Ishikawa (cell line): ENCODE results near the gene THRAP3.

Experiments
- CEBPB ChIP-seq: IDR thresholded peaks from 2 replicates; pipeline ENCODE4 v1.6.1; 2012
- CREB1 ChIP-seq: IDR thresholded peaks from 2 replicates; pipeline ENCODE4 v1.6.1; 2012; ENCODE audit warnings: low read depth
- EGR1 ChIP-seq: IDR thresholded peaks from 2 replicates; pipeline ENCODE4 v1.6.1; 2012
- EP300 ChIP-seq: IDR thresholded peaks from 2 replicates; pipeline ENCODE4 v1.6.1; 2012; ENCODE audit warnings: borderline replicate concordance
- FOXM1 ChIP-seq: IDR thresholded peaks from 2 replicates; pipeline ENCODE4 v1.6.1; 2012; ENCODE audit warnings: low read depth, borderline replicate concordance
- NFIC ChIP-seq: IDR thresholded peaks from 2 replicates; pipeline ENCODE4 v1.6.1; 2012
- RAD21 ChIP-seq: IDR thresholded peaks from 2 replicates; pipeline ENCODE4 v1.6.1; 2012; ENCODE audit warnings: low read depth
- TAF1 ChIP-seq: IDR thresholded peaks from 2 replicates; pipeline ENCODE4 v1.6.1; 2012; ENCODE audit warnings: low read depth, mild to moderate bottlenecking
- TCF12 ChIP-seq: IDR thresholded peaks from 2 replicates; pipeline ENCODE4 v1.6.1; 2012; ENCODE audit warnings: low read depth
- TEAD4 ChIP-seq: IDR thresholded peaks from 2 replicates; pipeline ENCODE4 v1.6.1; 2012
- YY1 ChIP-seq: IDR thresholded peaks from 2 replicates; pipeline ENCODE4 v1.6.1; 2012; ENCODE audit warnings: low read depth
- ZBTB7A ChIP-seq: IDR thresholded peaks from 2 replicates; pipeline ENCODE4 v1.6.1; 2012; ENCODE audit warnings: low read depth
- TF ChIP-seq, protein P1 (sequence below): IDR thresholded peaks from 2 replicates; pipeline ENCODE4 v1.6.1; 2012
- TF ChIP-seq, protein P2 (sequence below): IDR thresholded peaks from 2 replicates; pipeline ENCODE4 v1.6.1; 2012
- TF ChIP-seq, protein P3 (sequence below): IDR thresholded peaks from 2 replicates; pipeline ENCODE4 v1.6.1; 2012; ENCODE audit warnings: low read depth, mild to moderate bottlenecking

THRAP3 gene

DNA sequence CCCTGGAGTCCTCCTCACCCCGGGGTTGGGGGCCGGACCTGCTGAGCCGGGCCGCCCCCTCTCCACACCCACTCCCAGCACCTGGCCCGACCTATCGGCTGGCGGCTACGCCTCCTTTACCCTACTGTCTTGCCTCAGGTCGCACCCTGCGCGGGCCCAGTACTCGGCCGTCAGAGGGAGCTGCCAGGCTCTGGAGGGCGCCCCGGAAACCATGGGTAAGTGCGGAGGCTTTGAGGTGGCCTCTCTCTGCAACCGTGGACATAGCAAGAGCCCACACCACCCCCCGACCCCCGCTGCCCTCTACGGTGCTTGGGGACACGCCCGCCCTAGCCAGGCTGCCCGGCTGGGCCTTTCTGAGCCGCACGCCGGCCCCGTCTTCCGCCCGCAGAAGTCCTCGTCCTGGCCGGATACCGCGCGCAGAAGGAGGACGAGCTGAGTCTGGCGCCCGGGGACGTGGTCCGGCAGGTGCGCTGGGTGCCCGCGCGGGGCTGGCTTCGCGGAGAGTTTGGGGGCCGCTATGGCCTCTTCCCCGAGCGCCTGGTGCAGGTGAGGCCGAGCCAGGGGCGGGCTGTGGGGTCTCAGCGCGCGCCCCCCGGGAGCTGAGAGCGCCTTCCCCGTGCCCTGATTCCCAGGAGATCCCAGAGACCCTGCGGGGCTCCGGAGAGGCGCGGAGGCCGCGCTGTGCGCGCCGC lies 82.1 kb downstream of the THRAP3 start, which contains the start of gene SH3D21:
Gene SH3D21 (plus strand): TSS at position 159 of the 692 bp plus-strand sequence. CDS start 53 bp downstream, at position 212.
- TF ChIP-seq TCF12 = 0 out of 2 replicates have a peak, but pooled peaks have one; percentile 17
- peak; percentile 41; the same call in 1 of the 2 replicates for TF ChIP-seq EGR1
- TF ChIP-seq CEBPB = no peak

DNA sequence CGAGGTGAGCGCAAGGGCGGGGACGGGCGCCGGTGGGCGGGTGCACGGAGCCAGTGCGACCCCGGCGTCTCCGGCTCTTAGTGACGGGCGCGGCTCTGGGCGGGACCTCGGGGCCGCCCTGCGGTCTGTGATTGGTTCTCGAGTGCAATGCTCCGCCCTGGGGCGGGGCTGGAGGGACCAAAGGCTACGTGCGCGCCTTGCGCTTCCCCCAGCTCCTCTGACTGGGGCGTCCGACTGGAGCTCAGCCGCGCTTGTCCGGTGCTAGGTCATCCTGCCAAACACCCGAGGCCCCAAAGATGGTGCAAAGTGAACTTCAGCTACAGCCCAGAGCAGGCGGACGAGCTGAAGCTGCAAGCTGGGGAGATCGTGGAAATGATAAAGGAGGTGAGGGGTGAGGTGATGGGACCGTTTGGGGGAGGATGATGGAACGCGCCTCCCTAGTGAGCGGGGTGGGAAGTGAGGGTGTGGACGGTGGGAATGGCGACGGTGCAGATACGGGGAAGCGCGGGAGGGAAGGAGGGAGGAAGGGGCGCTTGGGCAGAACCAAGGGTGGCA lies 82.7 kb downstream of the THRAP3 start:
- TF ChIP-seq EP300 (no peak), ZBTB7A (no peak), TAF1 (peak; percentile 33; the same call in 1 of the 2 replicates), FOXM1 (no peak), CEBPB (no peak), TCF12 (peak; percentile 39; the same call in 1 of the 2 replicates), CREB1 (no peak), NFIC (no peak), YY1 (peak; percentile 44; the same call in 1 of the 2 replicates)
- TF ChIP-seq, protein P1, sequence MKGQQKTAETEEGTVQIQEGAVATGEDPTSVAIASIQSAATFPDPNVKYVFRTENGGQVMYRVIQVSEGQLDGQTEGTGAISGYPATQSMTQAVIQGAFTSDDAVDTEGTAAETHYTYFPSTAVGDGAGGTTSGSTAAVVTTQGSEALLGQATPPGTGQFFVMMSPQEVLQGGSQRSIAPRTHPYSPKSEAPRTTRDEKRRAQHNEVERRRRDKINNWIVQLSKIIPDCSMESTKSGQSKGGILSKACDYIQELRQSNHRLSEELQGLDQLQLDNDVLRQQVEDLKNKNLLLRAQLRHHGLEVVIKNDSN = no peak
- TF ChIP-seq, protein P2, sequence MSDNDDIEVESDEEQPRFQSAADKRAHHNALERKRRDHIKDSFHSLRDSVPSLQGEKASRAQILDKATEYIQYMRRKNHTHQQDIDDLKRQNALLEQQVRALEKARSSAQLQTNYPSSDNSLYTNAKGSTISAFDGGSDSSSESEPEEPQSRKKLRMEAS = no peak

DNA sequence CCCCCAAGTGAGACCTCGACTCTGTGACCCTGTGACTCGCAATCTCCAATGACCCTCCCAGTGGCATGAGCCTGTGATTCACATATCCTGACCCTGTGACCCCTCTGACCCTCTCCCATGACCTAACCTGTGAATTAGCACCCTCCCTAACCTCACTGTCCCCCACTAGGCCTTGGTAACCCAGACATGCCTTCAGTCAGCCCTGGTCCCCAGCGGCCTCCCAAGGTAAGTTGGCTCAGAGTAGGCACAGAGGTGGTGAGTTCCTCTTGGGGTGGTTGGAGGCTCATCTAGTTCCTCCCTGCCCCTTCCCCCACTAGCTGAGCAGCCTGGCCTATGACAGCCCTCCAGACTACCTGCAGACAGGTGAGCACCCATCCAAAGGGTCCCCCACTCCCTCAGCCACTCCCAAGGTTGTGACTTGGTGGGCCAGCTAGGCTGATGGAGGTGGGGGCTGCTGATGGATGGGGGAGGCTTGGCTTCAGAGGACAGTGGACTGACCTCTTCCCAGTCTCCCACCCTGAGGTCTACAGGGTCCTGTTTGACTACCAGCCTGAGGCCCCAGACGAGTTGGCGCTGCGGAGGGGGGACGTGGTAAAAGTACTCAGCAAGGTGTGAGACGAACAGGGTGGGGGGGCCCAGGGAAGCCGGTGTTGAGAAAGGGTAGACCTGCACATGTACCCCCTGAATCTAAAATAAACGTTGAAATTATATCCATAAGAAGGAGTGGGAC lies 83.5 kb downstream of the THRAP3 start:
- no peak for TF ChIP-seq YY1
- no peak for TF ChIP-seq ZBTB7A
- no peak for TF ChIP-seq TEAD4
- no peak for TF ChIP-seq RAD21
- TF ChIP-seq TCF12 = no peak
- TF ChIP-seq NFIC = no peak
- TF ChIP-seq TAF1 = no peak
- TF ChIP-seq FOXM1 = no peak
- TF ChIP-seq, protein P1 = no peak
- TF ChIP-seq, protein P2 = no peak
- no peak for TF ChIP-seq CREB1
- no peak for TF ChIP-seq EP300
- TF ChIP-seq, protein P3, sequence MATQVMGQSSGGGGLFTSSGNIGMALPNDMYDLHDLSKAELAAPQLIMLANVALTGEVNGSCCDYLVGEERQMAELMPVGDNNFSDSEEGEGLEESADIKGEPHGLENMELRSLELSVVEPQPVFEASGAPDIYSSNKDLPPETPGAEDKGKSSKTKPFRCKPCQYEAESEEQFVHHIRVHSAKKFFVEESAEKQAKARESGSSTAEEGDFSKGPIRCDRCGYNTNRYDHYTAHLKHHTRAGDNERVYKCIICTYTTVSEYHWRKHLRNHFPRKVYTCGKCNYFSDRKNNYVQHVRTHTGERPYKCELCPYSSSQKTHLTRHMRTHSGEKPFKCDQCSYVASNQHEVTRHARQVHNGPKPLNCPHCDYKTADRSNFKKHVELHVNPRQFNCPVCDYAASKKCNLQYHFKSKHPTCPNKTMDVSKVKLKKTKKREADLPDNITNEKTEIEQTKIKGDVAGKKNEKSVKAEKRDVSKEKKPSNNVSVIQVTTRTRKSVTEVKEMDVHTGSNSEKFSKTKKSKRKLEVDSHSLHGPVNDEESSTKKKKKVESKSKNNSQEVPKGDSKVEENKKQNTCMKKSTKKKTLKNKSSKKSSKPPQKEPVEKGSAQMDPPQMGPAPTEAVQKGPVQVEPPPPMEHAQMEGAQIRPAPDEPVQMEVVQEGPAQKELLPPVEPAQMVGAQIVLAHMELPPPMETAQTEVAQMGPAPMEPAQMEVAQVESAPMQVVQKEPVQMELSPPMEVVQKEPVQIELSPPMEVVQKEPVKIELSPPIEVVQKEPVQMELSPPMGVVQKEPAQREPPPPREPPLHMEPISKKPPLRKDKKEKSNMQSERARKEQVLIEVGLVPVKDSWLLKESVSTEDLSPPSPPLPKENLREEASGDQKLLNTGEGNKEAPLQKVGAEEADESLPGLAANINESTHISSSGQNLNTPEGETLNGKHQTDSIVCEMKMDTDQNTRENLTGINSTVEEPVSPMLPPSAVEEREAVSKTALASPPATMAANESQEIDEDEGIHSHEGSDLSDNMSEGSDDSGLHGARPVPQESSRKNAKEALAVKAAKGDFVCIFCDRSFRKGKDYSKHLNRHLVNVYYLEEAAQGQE = no peak

DNA sequence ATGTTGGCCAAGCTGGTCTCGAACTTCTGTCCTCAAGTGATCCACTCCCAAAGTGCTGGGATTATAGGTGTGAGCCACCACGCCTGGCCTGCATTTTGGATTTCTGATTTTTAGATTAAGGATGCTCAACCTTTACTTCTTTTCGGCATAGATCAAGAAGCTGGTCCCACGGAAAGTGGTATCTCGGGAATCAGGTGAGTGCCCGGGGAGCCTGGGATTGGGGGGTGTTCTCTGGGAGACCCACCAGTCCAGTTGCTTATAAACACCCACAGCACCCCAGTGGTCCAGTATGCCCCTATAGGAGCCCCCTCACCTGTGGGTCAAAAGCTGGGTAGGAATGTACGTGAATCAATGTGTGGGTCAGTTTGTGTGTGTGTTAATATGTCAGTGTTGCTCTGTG lies 85.2 kb downstream of the THRAP3 start:
- TF ChIP-seq EP300 (no peak), RAD21 (no peak), EGR1 (no peak), NFIC (no peak), TAF1 (no peak), ZBTB7A (no peak), TCF12 (no peak), TEAD4 (no peak), YY1 (no peak)
- TF ChIP-seq, protein P1 = no peak
- TF ChIP-seq, protein P3 = no peak
- TF ChIP-seq, protein P2 = no peak
